ENCODE data around the gene APOBEC3F.
A peak's percentile ranks its signal among the peaks of the same experiment; 100 is the strongest.
"Not testable (repeated sequence)": the region's sequence is repeated elsewhere in the genome, so short reads cannot be mapped to it uniquely, and the experiment has no call there.

The APOBEC3F gene

GRCh38 chr22:39077026-39077840 lies 36.6 kb downstream of the APOBEC3F start, which contains the start of gene APOBEC3G:
APOBEC3G (plus strand) TSS chr22:39077275; CDS start chr22:39077362, 87 bp downstream.
- not testable (repeated sequence) for H3K79me1 ChIP-seq (ENCODE audit: low read length); H3K79me2 ChIP-seq (ENCODE audit: control insufficient read depth, insufficient read depth, low read length); H2BK15ac ChIP-seq (replicated peaks; ENCODE audit: low read depth); H3K36me3 ChIP-seq (ENCODE audit: control insufficient read depth, insufficient read depth, low read length); H3K27me3 ChIP-seq (ENCODE audit: insufficient read depth, low read length, poor library complexity); H2AK5ac ChIP-seq (ENCODE audit: low read length); H4K5ac ChIP-seq (ENCODE audit: low read length); H3K23ac ChIP-seq (ENCODE audit: low read length); H3K4me1 ChIP-seq (ENCODE audit: control insufficient read depth, low read depth, low read length)
- H3K4ac ChIP-seq (ENCODE audit: low read depth, low read length), result peak within 1 kb of the TSS; percentile 92
- H3K4me2 ChIP-seq (ENCODE audit: low read length), result peak within 1 kb of the TSS; percentile 14
- peak within 1 kb of the TSS; percentile 90 for H3K56ac ChIP-seq (ENCODE audit: low read length)
- H4K8ac ChIP-seq (ENCODE audit: low read depth, low read length), result peak within 1 kb of the TSS; percentile 83
- peak within 1 kb of the TSS; percentile 94 for H3K27ac ChIP-seq (ENCODE audit: low read depth, low read length)
- H3K9ac ChIP-seq (ENCODE audit: low read length), result peak within 1 kb of the TSS; percentile 62
- peak within 1 kb of the TSS; percentile 10 for H3K4me3 ChIP-seq (ENCODE audit: low read length)
- peak within 1 kb of the TSS; percentile 92 for H2BK5ac ChIP-seq (ENCODE audit: low read length)
- H3K18ac ChIP-seq (ENCODE audit: low read length), result peak within 1 kb of the TSS; percentile 86
- WGBS (ENCODE audit: extremely low coverage, insufficient coverage, low lambda C conversion rate), result no CpG with 5 or more reads among the region's 17 CpGs
- peak; percentile 91 for DNase-seq
- peak within 1 kb of the TSS; percentile 95 for H2BK120ac ChIP-seq (ENCODE audit: low read depth, low read length)

DNA sequence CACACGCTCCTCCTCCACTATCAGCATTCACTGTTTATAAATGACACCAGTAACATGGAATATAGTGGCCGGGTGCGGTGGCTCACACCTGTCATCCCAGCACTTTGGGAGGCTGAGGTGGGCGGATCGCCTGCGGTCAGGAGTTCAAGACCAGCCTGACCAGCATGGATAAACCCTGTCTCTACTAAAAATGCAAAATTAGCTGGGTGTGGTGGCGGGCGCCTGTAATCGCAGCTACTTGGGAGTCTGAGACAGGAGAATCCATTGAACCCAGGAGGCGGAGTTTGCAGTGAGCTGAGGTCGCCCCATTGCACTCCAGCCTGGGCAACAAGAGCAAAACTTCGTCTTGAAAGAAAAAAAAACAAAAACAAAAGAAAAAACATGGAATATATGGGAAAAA lies 37.2 kb downstream of the APOBEC3F start:
- Histone ChIP-seq H3K27ac (ENCODE audit: low read depth, low read length) (peak overlapping the region; percentile 94), H3K4me2 (ENCODE audit: low read length) (peak overlapping the region; percentile 14), H3K9ac (ENCODE audit: low read length) (peak overlapping the region; percentile 62), H3K56ac (ENCODE audit: low read length) (peak overlapping the region; percentile 90), H3K4ac (ENCODE audit: low read depth, low read length) (peak overlapping the region; percentile 92), H3K18ac (ENCODE audit: low read length) (peak overlapping the region; percentile 75)
- H2BK15ac ChIP-seq (replicated peaks; ENCODE audit: low read depth); H3K79me2 ChIP-seq (ENCODE audit: control insufficient read depth, insufficient read depth, low read length); H2BK120ac ChIP-seq (ENCODE audit: low read depth, low read length); DNase-seq; H3K79me1 ChIP-seq (ENCODE audit: low read length); H3K23ac ChIP-seq (ENCODE audit: low read length); H4K8ac ChIP-seq (ENCODE audit: low read depth, low read length); H2AK5ac ChIP-seq (ENCODE audit: low read length); H2BK5ac ChIP-seq (ENCODE audit: low read length); H3K36me3 ChIP-seq (ENCODE audit: control insufficient read depth, insufficient read depth, low read length); H3K4me1 ChIP-seq (ENCODE audit: control insufficient read depth, low read depth, low read length); H3K4me3 ChIP-seq (ENCODE audit: low read length); H4K5ac ChIP-seq (ENCODE audit: low read length); H3K27me3 ChIP-seq (ENCODE audit: insufficient read depth, low read length, poor library complexity): not testable (repeated sequence)
- no CpG with 5 or more reads among the region's 12 CpGs for WGBS (ENCODE audit: extremely low coverage, insufficient coverage, low lambda C conversion rate)

- Histone ChIP-seq H4K8ac (ENCODE audit: low read depth, low read length) (no peak overlapping the region), H2BK120ac (ENCODE audit: low read depth, low read length) (peak overlapping the region; percentile 47), H3K4ac (ENCODE audit: low read depth, low read length) (peak overlapping the region; percentile 88), H3K36me3 (ENCODE audit: control insufficient read depth, insufficient read depth, low read length) (peaks cover 3% of the 10 kb centered on the region), H3K4me3 (ENCODE audit: low read length) (no peak overlapping the region), H3K79me2 (ENCODE audit: control insufficient read depth, insufficient read depth, low read length) (no peaks in the 10 kb centered on the region), H3K27ac (ENCODE audit: low read depth, low read length) (no peak overlapping the region), H3K56ac (ENCODE audit: low read length) (peak overlapping the region; percentile 82), H2BK5ac (ENCODE audit: low read length) (no peak overlapping the region), H3K27me3 (ENCODE audit: insufficient read depth, low read length, poor library complexity) (no peaks in the 10 kb centered on the region), H3K9ac (ENCODE audit: low read length) (peak overlapping the region; percentile 45), H3K18ac (ENCODE audit: low read length) (peak overlapping the region; percentile 75), H3K4me2 (ENCODE audit: low read length) (no peak overlapping the region), H3K4me1 (ENCODE audit: control insufficient read depth, low read depth, low read length) (no peaks in the 10 kb centered on the region), H2BK15ac (replicated peaks; ENCODE audit: low read depth) (peak overlapping the region; percentile 20), H3K23ac (ENCODE audit: low read length) (no peak overlapping the region), H2AK5ac (ENCODE audit: low read length) (no peak overlapping the region), H3K79me1 (ENCODE audit: low read length) (peaks cover 1% of the 10 kb centered on the region), H4K5ac (ENCODE audit: low read length) (no peak overlapping the region)
- DNase-seq, result no peak
- no CpG with 5 or more reads among the region's 8 CpGs for WGBS (ENCODE audit: extremely low coverage, insufficient coverage, low lambda C conversion rate)
These were observed 37.7 kb downstream of the APOBEC3F start for GRCh38 chr22:39078329-39078728.

DNA sequence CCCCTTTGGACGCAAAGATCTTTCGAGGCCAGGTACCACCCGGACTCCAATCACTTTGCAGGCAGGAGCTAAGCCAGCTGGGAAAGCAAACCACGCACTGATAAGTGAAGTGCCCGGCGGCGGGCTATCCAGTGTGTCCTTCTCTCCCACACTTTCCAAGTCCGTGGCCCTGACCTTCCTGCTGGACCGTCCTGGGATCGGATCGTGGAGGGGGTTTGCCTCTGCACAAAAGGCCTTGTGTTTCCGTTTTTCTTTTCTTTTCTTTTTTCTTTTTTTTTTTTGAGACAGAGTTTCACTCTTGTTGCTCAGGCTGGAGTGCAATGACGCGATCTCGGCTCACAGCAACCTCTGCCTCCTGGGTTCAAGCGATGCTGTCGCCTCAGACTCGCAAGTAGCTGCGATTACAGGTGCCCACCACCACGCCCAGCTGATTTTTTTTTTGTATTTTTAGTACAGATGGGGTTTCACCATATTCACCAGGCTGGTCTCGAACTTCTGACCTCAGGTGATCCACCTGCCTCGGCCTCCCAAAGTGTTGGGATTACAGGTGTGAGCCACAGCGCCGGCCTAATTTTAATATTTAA lies 38.5 kb downstream of the APOBEC3F start:
- not testable (repeated sequence) for H2BK15ac ChIP-seq (replicated peaks; ENCODE audit: low read depth); H4K8ac ChIP-seq (ENCODE audit: low read depth, low read length); H3K4me3 ChIP-seq (ENCODE audit: low read length); H3K27ac ChIP-seq (ENCODE audit: low read depth, low read length); H4K5ac ChIP-seq (ENCODE audit: low read length); H3K56ac ChIP-seq (ENCODE audit: low read length); H2AK5ac ChIP-seq (ENCODE audit: low read length); H3K79me2 ChIP-seq (ENCODE audit: control insufficient read depth, insufficient read depth, low read length); H3K36me3 ChIP-seq (ENCODE audit: control insufficient read depth, insufficient read depth, low read length); H2BK5ac ChIP-seq (ENCODE audit: low read length); H3K4ac ChIP-seq (ENCODE audit: low read depth, low read length); H3K23ac ChIP-seq (ENCODE audit: low read length); H3K9ac ChIP-seq (ENCODE audit: low read length); H3K79me1 ChIP-seq (ENCODE audit: low read length); H3K4me1 ChIP-seq (ENCODE audit: control insufficient read depth, low read depth, low read length); DNase-seq; H3K4me2 ChIP-seq (ENCODE audit: low read length); H3K18ac ChIP-seq (ENCODE audit: low read length); H3K27me3 ChIP-seq (ENCODE audit: insufficient read depth, low read length, poor library complexity); H2BK120ac ChIP-seq (ENCODE audit: low read depth, low read length)
- WGBS (ENCODE audit: extremely low coverage, insufficient coverage, low lambda C conversion rate), result no CpG with 5 or more reads among the region's 24 CpGs

- H3K79me1 ChIP-seq (ENCODE audit: low read length), result peaks cover 1% of the 10 kb centered on the region
- peaks cover 3% of the 10 kb centered on the region for H3K36me3 ChIP-seq (ENCODE audit: control insufficient read depth, insufficient read depth, low read length)
- no peak overlapping the region for H3K9ac ChIP-seq (ENCODE audit: low read length)
- no peak overlapping the region for H3K4me3 ChIP-seq (ENCODE audit: low read length)
- no peaks in the 10 kb centered on the region for H3K79me2 ChIP-seq (ENCODE audit: control insufficient read depth, insufficient read depth, low read length)
- no peak overlapping the region for H4K8ac ChIP-seq (ENCODE audit: low read depth, low read length)
- H3K23ac ChIP-seq (ENCODE audit: low read length), result no peak overlapping the region
- no peak overlapping the region for H4K5ac ChIP-seq (ENCODE audit: low read length)
- no peak overlapping the region for H3K27ac ChIP-seq (ENCODE audit: low read depth, low read length)
- no peak overlapping the region for H2BK15ac ChIP-seq (replicated peaks; ENCODE audit: low read depth)
- H3K4me2 ChIP-seq (ENCODE audit: low read length), result no peak overlapping the region
- no CpG with 5 or more reads among the region's 9 CpGs for WGBS (ENCODE audit: extremely low coverage, insufficient coverage, low lambda C conversion rate)
- no peak overlapping the region for H2BK5ac ChIP-seq (ENCODE audit: low read length)
- H2BK120ac ChIP-seq (ENCODE audit: low read depth, low read length), result no peak overlapping the region
- no peak overlapping the region for H3K18ac ChIP-seq (ENCODE audit: low read length)
- no peak overlapping the region for H2AK5ac ChIP-seq (ENCODE audit: low read length)
- no peak overlapping the region for H3K4ac ChIP-seq (ENCODE audit: low read depth, low read length)
- no peaks in the 10 kb centered on the region for H3K4me1 ChIP-seq (ENCODE audit: control insufficient read depth, low read depth, low read length)
- H3K56ac ChIP-seq (ENCODE audit: low read length), result peak overlapping the region; percentile 60
- H3K27me3 ChIP-seq (ENCODE audit: insufficient read depth, low read length, poor library complexity), result no peaks in the 10 kb centered on the region
- no peak for DNase-seq
These were observed 39.5 kb downstream of the APOBEC3F start for GRCh38 chr22:39080052-39080762.
